Lower lobe of right lung (tissue), 2 donors: ENCODE measurements around the gene FAM135A. TPM values are rescaled to one million over a fixed set of nuclear protein-coding genes. Genes with fewer than 3 reads are reported as not detected.

Experiments used
- ATAC-seq, 2 donors: fragments of 200-7000 bp; cut with Tn5 transposase; one replicate each; pipeline ENCODE4 v1.9.1; 2020 to 2022; ENCODE audit warnings: mild to moderate bottlenecking in 2 of 2, moderate library complexity in 2 of 2
- DNase-seq: peaks from one replicate; pipeline ENCODE4 v3.0.0-alpha.2; 2020
- H3K27ac ChIP-seq: fragments of 200-600 bp; one replicate; pipeline ENCODE4 v1.8.0; 2022
- H3K27me3 ChIP-seq: fragments of 200-600 bp; one replicate; pipeline ENCODE4 v1.8.0; 2022; ENCODE audit warnings: low read depth
- H3K36me3 ChIP-seq: fragments of 200-600 bp; one replicate; pipeline ENCODE4 v1.8.0; 2022; ENCODE audit warnings: mild to moderate bottlenecking
- H3K4me1 ChIP-seq: fragments of 200-600 bp; one replicate; pipeline ENCODE4 v1.8.0; 2022
- H3K4me3 ChIP-seq: fragments of 200-600 bp; one replicate; pipeline ENCODE4 v1.8.0; 2022; ENCODE audit warnings: mild to moderate bottlenecking
- H3K9me3 ChIP-seq: fragments of 200-600 bp; one replicate; pipeline ENCODE4 v1.8.0; 2022
- CTCF ChIP-seq: fragments of 200-600 bp; IDR thresholded peaks from one replicate; pipeline ENCODE4 v1.8.0; 2022; ENCODE audit warnings: antibody characterized with exemption, mild to moderate bottlenecking
- intact Hi-C: fragments of 100-400 bp; cut with DNase I; formaldehyde crosslinking; loops from one replicate; pipeline ENCODE4 v1.11.0; 2022
- total RNA-seq: library from RNA; stranded (reverse); fragmentation: NEBNext Ultra II Directional; extraction: Animal tissue kit (Norgen Biotek cat#: 25700); gene quantifications from one replicate; pipeline ENCODE4 v1.2.1, GENCODE V29; 2021
- donor health status: DM: no; HTN: yes; CAD: no; lungs with severe emphysema.

The FAM135A gene
- total RNA-seq, 1 donor from 2014 or later = 20.3 TPM

GRCh38 chr6:70507161-70507560 is 93.9 kb downstream of the FAM135A start:
- Histone ChIP-seq H3K27me3 (no peaks in the 10 kb centered on the region), H3K4me1 (no peaks in the 10 kb centered on the region), H3K36me3 (peaks cover 26% of the 10 kb centered on the region), H3K4me3 (no peak overlapping the region), H3K27ac (no peak overlapping the region), H3K9me3 (peaks cover 13% of the 10 kb centered on the region)
- intact Hi-C loops = no loop called here
- TF ChIP-seq CTCF = no peak
- DNase-seq = no peak
- no peak for ATAC-seq

GRCh38 chr6:70508953-70509352 is 95.6 kb downstream of the FAM135A start:
- no peak for DNase-seq
- Histone ChIP-seq H3K4me3 (no peak overlapping the region), H3K9me3 (peaks cover 6% of the 10 kb centered on the region), H3K27me3 (no peaks in the 10 kb centered on the region), H3K4me1 (no peaks in the 10 kb centered on the region), H3K36me3 (peaks cover 11% of the 10 kb centered on the region), H3K27ac (no peak overlapping the region)
- intact Hi-C loops = no loop called here
- ATAC-seq = no peak
- no peak for TF ChIP-seq CTCF

GRCh38 chr6:70510600-70510999 is 97.3 kb downstream of the FAM135A start:
- intact Hi-C loops = no loop called here

GRCh38 chr6:70518723-70519122 is 105.4 kb downstream of the FAM135A start:
- H3K4me3 ChIP-seq = no peak overlapping the region
- intact Hi-C loops = no loop called here
- TF ChIP-seq CTCF = no peak
- ATAC-seq = no peak
- H3K4me1 ChIP-seq = no peaks in the 10 kb centered on the region
- no peaks in the 10 kb centered on the region for H3K27me3 ChIP-seq
- DNase-seq = no peak
- H3K36me3 ChIP-seq = peaks cover 6% of the 10 kb centered on the region
- H3K9me3 ChIP-seq = no peaks in the 10 kb centered on the region
- H3K27ac ChIP-seq = no peak overlapping the region

More at GRCh38 chr6:70510600-70510999, 97.3 kb downstream of the FAM135A start:
- Histone ChIP-seq H3K27ac (no peak overlapping the region), H3K4me1 (no peaks in the 10 kb centered on the region), H3K9me3 (no peaks in the 10 kb centered on the region), H3K36me3 (peaks cover 14% of the 10 kb centered on the region), H3K4me3 (no peak overlapping the region), H3K27me3 (no peaks in the 10 kb centered on the region)
- ATAC-seq (no peak), DNase-seq (no peak)
- no peak for TF ChIP-seq CTCF

- no peak for TF ChIP-seq CTCF
- Histone ChIP-seq H3K27ac (no peak overlapping the region), H3K4me1 (no peaks in the 10 kb centered on the region), H3K9me3 (no peaks in the 10 kb centered on the region), H3K4me3 (no peak overlapping the region), H3K27me3 (no peaks in the 10 kb centered on the region), H3K36me3 (peaks cover 12% of the 10 kb centered on the region)
- ATAC-seq (no peak), DNase-seq (no peak)
- intact Hi-C loops = no loop called here
Observed at GRCh38 chr6:70520575-70520974, 107.3 kb downstream of the FAM135A start.
